ENCODE results near the gene RFC1. TPM values are rescaled to one million over a fixed set of nuclear protein-coding genes. Genes with fewer than 3 reads are reported as not detected.

Gene RFC1
- total RNA-seq, 1 donor from 2014 or later: 43.9 TPM

- Mint-ChIP-seq H3K4me1 (ENCODE audit: low read depth) (peaks cover 51% of the 10 kb centered on the region), H3K9me3 (ENCODE audit: low read depth) (peaks cover 2% of the 10 kb centered on the region), H3K27ac (ENCODE audit: unreplicated experiment) (peak overlapping the region; percentile 77), H3K4me3 (ENCODE audit: unreplicated experiment) (no peak overlapping the region), H3K27me3 (ENCODE audit: low read depth) (no peaks in the 10 kb centered on the region), H3K36me3 (ENCODE audit: low read depth) (peaks cover 6% of the 10 kb centered on the region)
- no peak for TF ChIP-seq CTCF (IDR thresholded peaks at IDR 0.05)
- no peak for DNase-seq (ENCODE audit: low spot score)
Measured at GRCh38 chr4:39255871-39256270, 110.3 kb downstream of the RFC1 start.

- peak; percentile 50 for TF ChIP-seq CTCF (IDR thresholded peaks at IDR 0.05)
Measured at GRCh38 chr4:39255266-39255665, 110.9 kb downstream of the RFC1 start.

DNA sequence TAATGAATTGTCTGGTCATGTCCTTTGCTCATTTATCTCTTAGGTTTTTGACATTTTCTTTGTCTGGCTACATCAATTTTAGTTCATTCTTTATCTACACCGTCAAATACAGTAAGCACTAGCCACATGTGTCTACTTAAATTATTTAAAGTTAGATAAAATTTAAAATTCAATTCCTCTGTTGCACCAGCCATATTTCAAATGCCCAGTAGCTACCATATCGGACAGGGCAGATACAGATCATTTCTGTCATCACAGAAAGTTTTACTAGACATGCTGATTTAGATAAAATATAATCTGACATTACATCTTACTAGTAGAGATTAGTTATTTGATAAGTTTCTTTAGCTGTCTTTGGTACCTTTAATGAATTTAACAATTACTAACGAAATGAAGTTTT, 122.7 kb downstream of the RFC1 start:
- H3K4me3 Mint-ChIP-seq (ENCODE audit: unreplicated experiment): no peak overlapping the region
- DNase-seq (ENCODE audit: low spot score): no peak
- peaks cover 17% of the 10 kb centered on the region for H3K36me3 Mint-ChIP-seq (ENCODE audit: low read depth)
- no peaks in the 10 kb centered on the region for H3K27me3 Mint-ChIP-seq (ENCODE audit: low read depth)
- peaks cover 10% of the 10 kb centered on the region for H3K9me3 Mint-ChIP-seq (ENCODE audit: low read depth)
- TF ChIP-seq CTCF (IDR thresholded peaks at IDR 0.05): no peak
- H3K4me1 Mint-ChIP-seq (ENCODE audit: low read depth): no peaks in the 10 kb centered on the region
- H3K27ac Mint-ChIP-seq (ENCODE audit: unreplicated experiment): no peak overlapping the region

More at GRCh38 chr4:39255266-39255665, 110.9 kb downstream of the RFC1 start:
- peaks cover 6% of the 10 kb centered on the region for H3K36me3 Mint-ChIP-seq (ENCODE audit: low read depth)
- DNase-seq (ENCODE audit: low spot score): no peak
- peaks cover 3% of the 10 kb centered on the region for H3K9me3 Mint-ChIP-seq (ENCODE audit: low read depth)
- no peaks in the 10 kb centered on the region for H3K27me3 Mint-ChIP-seq (ENCODE audit: low read depth)
- peaks cover 48% of the 10 kb centered on the region for H3K4me1 Mint-ChIP-seq (ENCODE audit: low read depth)
- peak overlapping the region; percentile 77 for H3K27ac Mint-ChIP-seq (ENCODE audit: unreplicated experiment)
- H3K4me3 Mint-ChIP-seq (ENCODE audit: unreplicated experiment): no peak overlapping the region

Small RNAs within 50 kb of the gene (microRNA-seq; reads per million reads assigned to microRNA genes)
- gene MIR5591 (ENCODE audit: borderline number of aligned reads): not detected

Other genes with a start within 250 kb of the RFC1 start
- 23.0 to 33.2 TPM (median 31.0 TPM) in 3 replicates for gene WDR19, start 183.8 kb downstream of the RFC1 start, total RNA-seq
- gene KLB, start 40.6 kb upstream of the RFC1 start, total RNA-seq: not detected in 3 replicates
- 809 to 831 TPM (median 822 TPM) in 3 replicates for gene RPL9, start 92.6 kb upstream of the RFC1 start, total RNA-seq
- 6.5 to 8.4 TPM (median 6.8 TPM) in 3 replicates for gene LIAS, start 92.7 kb upstream of the RFC1 start, total RNA-seq
- gene UGDH, start 161.1 kb upstream of the RFC1 start, total RNA-seq: 151 to 207 TPM (median 156 TPM) in 3 replicates

Measured in chondrocyte (in vitro differentiated cells).